Stimulated activated CD8-positive, alpha-beta memory T cell treated with anti-CD3 and anti-CD28 coated beads, Interleukin-7, amount 100 ng/mL, for 4 hours (primary cell): ENCODE measurements around the gene IDUA.

Experiments used
- DNase-seq, 2 donors: peaks; one replicate each; pipeline ENCODE4 v3.0.0-alpha.2; 2020; ENCODE audit warnings: low read depth in 2 of 2

IDUA gene

GRCh38 chr4:1030559-1030958, 43.7 kb downstream of the IDUA start:
- DNase-seq, result no peak

- DNase-seq, result no peak
These were observed 44.5 kb downstream of the IDUA start for GRCh38 chr4:1031346-1031745.

GRCh38 chr4:1031956-1032795, 45.3 kb downstream of the IDUA start:
- no peak for DNase-seq

- no peak for DNase-seq
These were observed 46.0 kb downstream of the IDUA start for GRCh38 chr4:1032861-1033260.

- no peak for DNase-seq
These were observed 47.2 kb downstream of the IDUA start for GRCh38 chr4:1033840-1034551.

- no peak for DNase-seq
These were observed 48.7 kb downstream of the IDUA start for GRCh38 chr4:1035510-1035909.

GRCh38 chr4:1036095-1036494, 49.3 kb downstream of the IDUA start:
- DNase-seq, result no peak

- no peak for DNase-seq
These were observed 50.3 kb downstream of the IDUA start for GRCh38 chr4:1036976-1037810.

- DNase-seq, result no peak
These were observed 52.2 kb downstream of the IDUA start for GRCh38 chr4:1038948-1039492.

- no peak for DNase-seq
These were observed 52.9 kb downstream of the IDUA start for GRCh38 chr4:1039493-1040343.

GRCh38 chr4:1040344-1041146, 53.7 kb downstream of the IDUA start:
- DNase-seq, result no peak

- DNase-seq, result no peak
These were observed 54.5 kb downstream of the IDUA start for GRCh38 chr4:1041147-1041935.

- no peak for DNase-seq
These were observed 55.1 kb downstream of the IDUA start for GRCh38 chr4:1041936-1042330.

- DNase-seq, result no peak
These were observed 55.7 kb downstream of the IDUA start for GRCh38 chr4:1042352-1043055.

GRCh38 chr4:1043162-1043561, 56.3 kb downstream of the IDUA start:
- DNase-seq, result no peak

- DNase-seq, result peak; percentile 6 to 24
These were observed 57.0 kb downstream of the IDUA start for GRCh38 chr4:1043651-1044468.

- no peak for DNase-seq
These were observed 57.8 kb downstream of the IDUA start for GRCh38 chr4:1044469-1045192.
